SK-N-SH treated with all-trans-retinoic acid at 6 μM for 48 hours (cell line): Measurements from ENCODE around the gene PTPRN2.

Source experiments
- ATAC-seq: fragments of 200-7000 bp; cut with Tn5 transposase; 3 replicates; pipeline ENCODE4 v1.9.1; 2020; ENCODE audit warnings: mild to moderate bottlenecking, moderate library complexity
- ARNTL ChIP-seq: fragments of 450-650 bp; formaldehyde crosslinking; IDR thresholded peaks from 2 replicates; pipeline ENCODE4 v1.5.0; 2020; ENCODE audit warnings: low read depth, mild to moderate bottlenecking, moderate library complexity, borderline replicate concordance
- ISL1 ChIP-seq: fragments of 250-450 bp; sonication (Bioruptor Pico); IDR thresholded peaks from 2 replicates; pipeline ENCODE4 v2.1.2; 2022; ENCODE audit warnings: mild to moderate bottlenecking, moderate library complexity
- OSR1 ChIP-seq: fragments of 250-450 bp; sonication (Bioruptor Pico); IDR thresholded peaks from 2 replicates; pipeline ENCODE4 v1.8.0; 2022; ENCODE audit warnings: moderate library complexity, mild to moderate bottlenecking, inconsistent platforms
- RARB ChIP-seq: fragments of 250-450 bp; sonication (Bioruptor Pico); IDR thresholded peaks from 2 replicates; pipeline ENCODE4 v1.8.0; 2021; ENCODE audit warnings: mild to moderate bottlenecking, moderate library complexity
- SNAI2 ChIP-seq: fragments of 250-450 bp; sonication (Bioruptor Pico); IDR thresholded peaks from 2 replicates; pipeline ENCODE4 v1.5.0; 2020; ENCODE audit warnings: mild to moderate bottlenecking, moderate library complexity
- TCF4 ChIP-seq: fragments of 250-450 bp; sonication (Bioruptor Pico); IDR thresholded peaks from 2 replicates; pipeline ENCODE4 v1.8.0; 2021; ENCODE audit warnings: mild to moderate bottlenecking, moderate library complexity, borderline replicate concordance
- TOX ChIP-seq: fragments of 250-450 bp; sonication (Bioruptor Pico); IDR thresholded peaks from 2 replicates; pipeline ENCODE4 v1.8.0; 2021; ENCODE audit warnings: mild to moderate bottlenecking, moderate library complexity, borderline replicate concordance
- ZC3H10 ChIP-seq: fragments of 250-450 bp; sonication (Bioruptor Pico); IDR thresholded peaks from 2 replicates; pipeline ENCODE4 v1.5.1; 2021; ENCODE audit warnings: mild to moderate bottlenecking, moderate library complexity
- ZFP3 ChIP-seq: fragments of 250-450 bp; sonication (Bioruptor Pico); IDR thresholded peaks from 2 replicates; pipeline ENCODE4 v1.5.0; 2020; ENCODE audit warnings: mild to moderate bottlenecking, moderate library complexity
- ZFP30 ChIP-seq: fragments of 450-650 bp; formaldehyde crosslinking; IDR thresholded peaks from 2 replicates; pipeline ENCODE4 v1.5.0; 2022; ENCODE audit warnings: mild to moderate bottlenecking, moderate library complexity
- ZNF565 ChIP-seq: fragments of 450-650 bp; formaldehyde crosslinking; conservative IDR thresholded peaks from 2 replicates; pipeline ENCODE4 v1.5.0; 2020; ENCODE audit warnings: low read depth, mild to moderate bottlenecking, moderate library complexity
- ZNF8 ChIP-seq: fragments of 450-650 bp; formaldehyde crosslinking; IDR thresholded peaks from 2 replicates; pipeline ENCODE4 v1.5.0; 2020; ENCODE audit warnings: mild to moderate bottlenecking, moderate library complexity
- TF ChIP-seq, protein P1 (sequence below): fragments of 250-450 bp; sonication (Bioruptor Pico); IDR thresholded peaks from 2 replicates; pipeline ENCODE4 v1.5.1; 2020; ENCODE audit warnings: low read depth, mild to moderate bottlenecking, moderate library complexity
- TF ChIP-seq, protein P2 (sequence below): fragments of 250-450 bp; sonication (Bioruptor Pico); IDR thresholded peaks from 2 replicates; pipeline ENCODE4 v1.5.0; 2020; ENCODE audit warnings: mild to moderate bottlenecking, moderate library complexity
- TF ChIP-seq, protein P3 (sequence below): fragments of 250-450 bp; sonication (Bioruptor Pico); IDR thresholded peaks from 2 replicates; pipeline ENCODE4 v1.8.0; 2021; ENCODE audit warnings: low read depth, mild to moderate bottlenecking, moderate library complexity, borderline replicate concordance

Gene PTPRN2

DNA sequence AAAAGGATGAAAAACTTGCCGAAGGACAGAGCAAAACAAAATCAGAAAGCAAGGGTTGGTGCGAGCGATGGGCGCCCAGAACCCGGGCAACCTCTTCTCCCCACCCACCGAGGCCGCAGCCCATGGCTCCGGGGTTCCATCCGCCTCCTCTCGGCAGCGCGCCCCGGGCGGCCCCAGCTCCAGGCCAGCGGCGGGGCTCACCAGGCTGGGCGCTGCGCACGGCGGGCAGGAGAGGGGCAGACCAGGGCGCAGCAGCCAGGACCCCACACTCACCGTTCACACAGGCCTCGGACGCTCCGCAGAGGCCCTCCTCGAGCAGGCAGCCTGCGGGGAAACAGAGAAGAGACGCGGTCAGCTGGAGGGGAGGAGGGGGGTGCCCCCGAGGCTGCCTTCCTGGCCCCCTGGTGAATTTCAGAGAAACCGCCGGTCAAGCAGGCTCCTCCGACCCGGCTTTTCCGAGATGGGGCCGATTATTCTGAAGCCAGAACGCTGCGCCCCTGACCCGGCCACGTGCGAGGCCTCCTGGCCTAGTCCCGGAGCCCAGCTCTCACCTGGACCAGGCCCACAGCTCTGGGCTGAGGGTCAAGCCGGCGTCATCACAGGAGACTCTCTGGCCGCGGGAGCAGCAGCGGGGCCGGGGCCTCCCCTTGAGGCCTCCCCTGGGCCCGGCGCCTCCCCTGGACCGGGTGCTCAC, 98.0 kb downstream of the PTPRN2 start:
- TF ChIP-seq OSR1 (no peak), ZNF565 (CRISPR knock-in tag) (no peak), TOX (no peak), SNAI2 (CRISPR knock-in tag) (no peak), ARNTL (CRISPR knock-in tag) (no peak), ZC3H10 (CRISPR knock-in tag) (no peak)
- TF ChIP-seq, protein P1, sequence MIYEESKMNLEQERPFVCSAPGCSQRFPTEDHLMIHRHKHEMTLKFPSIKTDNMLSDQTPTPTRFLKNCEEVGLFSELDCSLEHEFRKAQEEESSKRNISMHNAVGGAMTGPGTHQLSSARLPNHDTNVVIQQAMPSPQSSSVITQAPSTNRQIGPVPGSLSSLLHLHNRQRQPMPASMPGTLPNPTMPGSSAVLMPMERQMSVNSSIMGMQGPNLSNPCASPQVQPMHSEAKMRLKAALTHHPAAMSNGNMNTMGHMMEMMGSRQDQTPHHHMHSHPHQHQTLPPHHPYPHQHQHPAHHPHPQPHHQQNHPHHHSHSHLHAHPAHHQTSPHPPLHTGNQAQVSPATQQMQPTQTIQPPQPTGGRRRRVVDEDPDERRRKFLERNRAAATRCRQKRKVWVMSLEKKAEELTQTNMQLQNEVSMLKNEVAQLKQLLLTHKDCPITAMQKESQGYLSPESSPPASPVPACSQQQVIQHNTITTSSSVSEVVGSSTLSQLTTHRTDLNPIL (CRISPR knock-in tag), result no peak
- no peak for ATAC-seq

DNA sequence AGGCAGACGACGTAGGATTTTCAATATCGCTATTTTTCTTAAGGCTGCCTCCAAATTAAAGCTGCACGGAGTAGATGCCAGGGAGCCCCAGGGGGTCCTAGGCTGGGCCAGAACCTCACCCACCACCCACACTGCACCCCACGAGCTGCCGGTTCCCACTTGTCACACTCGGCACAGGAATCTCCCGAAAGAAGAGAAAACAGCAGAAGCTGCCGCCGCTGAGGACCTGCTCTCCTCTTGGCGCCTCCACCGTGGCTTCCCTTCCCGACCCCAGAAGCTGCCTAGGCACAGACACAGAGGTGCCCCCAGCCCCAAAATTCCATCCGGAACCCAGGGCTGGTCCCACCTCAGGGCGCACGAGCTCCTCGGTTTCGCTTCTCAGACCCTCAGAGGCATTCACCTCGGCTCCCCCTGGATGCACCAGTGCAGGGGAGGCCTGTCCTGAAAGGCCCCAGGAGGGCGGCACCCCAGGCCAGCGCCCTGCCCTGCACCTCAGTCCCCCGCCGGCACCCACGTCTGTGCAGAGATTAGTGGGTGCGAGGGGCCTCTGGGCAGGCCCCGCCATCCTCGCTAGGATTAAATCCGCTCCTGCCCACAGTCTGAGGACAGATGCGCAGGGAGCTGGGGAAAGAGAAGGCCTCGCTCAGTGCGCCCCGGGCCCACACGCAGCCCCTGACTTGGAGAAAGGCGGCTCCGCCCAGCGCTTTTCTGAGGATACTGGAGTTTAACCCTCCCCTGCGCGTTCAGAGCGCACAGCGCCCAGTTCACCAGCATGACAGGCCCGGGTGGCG, 99.2 kb downstream of the PTPRN2 start:
- TF ChIP-seq ISL1, result no peak
- no peak for TF ChIP-seq ZFP30 (CRISPR knock-in tag)
- TF ChIP-seq TOX, result no peak
- TF ChIP-seq, protein P2, sequence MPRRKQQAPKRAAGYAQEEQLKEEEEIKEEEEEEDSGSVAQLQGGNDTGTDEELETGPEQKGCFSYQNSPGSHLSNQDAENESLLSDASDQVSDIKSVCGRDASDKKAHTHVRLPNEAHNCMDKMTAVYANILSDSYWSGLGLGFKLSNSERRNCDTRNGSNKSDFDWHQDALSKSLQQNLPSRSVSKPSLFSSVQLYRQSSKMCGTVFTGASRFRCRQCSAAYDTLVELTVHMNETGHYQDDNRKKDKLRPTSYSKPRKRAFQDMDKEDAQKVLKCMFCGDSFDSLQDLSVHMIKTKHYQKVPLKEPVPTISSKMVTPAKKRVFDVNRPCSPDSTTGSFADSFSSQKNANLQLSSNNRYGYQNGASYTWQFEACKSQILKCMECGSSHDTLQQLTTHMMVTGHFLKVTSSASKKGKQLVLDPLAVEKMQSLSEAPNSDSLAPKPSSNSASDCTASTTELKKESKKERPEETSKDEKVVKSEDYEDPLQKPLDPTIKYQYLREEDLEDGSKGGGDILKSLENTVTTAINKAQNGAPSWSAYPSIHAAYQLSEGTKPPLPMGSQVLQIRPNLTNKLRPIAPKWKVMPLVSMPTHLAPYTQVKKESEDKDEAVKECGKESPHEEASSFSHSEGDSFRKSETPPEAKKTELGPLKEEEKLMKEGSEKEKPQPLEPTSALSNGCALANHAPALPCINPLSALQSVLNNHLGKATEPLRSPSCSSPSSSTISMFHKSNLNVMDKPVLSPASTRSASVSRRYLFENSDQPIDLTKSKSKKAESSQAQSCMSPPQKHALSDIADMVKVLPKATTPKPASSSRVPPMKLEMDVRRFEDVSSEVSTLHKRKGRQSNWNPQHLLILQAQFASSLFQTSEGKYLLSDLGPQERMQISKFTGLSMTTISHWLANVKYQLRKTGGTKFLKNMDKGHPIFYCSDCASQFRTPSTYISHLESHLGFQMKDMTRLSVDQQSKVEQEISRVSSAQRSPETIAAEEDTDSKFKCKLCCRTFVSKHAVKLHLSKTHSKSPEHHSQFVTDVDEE (CRISPR knock-in tag), result no peak
- TF ChIP-seq ARNTL (CRISPR knock-in tag), result no peak
- no peak for TF ChIP-seq ZNF8 (CRISPR knock-in tag)
- TF ChIP-seq, protein P1 (CRISPR knock-in tag), result no peak
- TF ChIP-seq, protein P3, sequence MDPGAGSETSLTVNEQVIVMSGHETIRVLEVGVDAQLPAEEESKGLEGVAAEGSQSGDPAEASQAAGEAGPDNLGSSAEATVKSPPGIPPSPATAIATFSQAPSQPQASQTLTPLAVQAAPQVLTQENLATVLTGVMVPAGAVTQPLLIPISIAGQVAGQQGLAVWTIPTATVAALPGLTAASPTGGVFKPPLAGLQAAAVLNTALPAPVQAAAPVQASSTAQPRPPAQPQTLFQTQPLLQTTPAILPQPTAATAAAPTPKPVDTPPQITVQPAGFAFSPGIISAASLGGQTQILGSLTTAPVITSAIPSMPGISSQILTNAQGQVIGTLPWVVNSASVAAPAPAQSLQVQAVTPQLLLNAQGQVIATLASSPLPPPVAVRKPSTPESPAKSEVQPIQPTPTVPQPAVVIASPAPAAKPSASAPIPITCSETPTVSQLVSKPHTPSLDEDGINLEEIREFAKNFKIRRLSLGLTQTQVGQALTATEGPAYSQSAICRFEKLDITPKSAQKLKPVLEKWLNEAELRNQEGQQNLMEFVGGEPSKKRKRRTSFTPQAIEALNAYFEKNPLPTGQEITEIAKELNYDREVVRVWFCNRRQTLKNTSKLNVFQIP (CRISPR knock-in tag), result no peak
- TF ChIP-seq ZFP3 (CRISPR knock-in tag), result no peak
- ATAC-seq, result no peak

DNA sequence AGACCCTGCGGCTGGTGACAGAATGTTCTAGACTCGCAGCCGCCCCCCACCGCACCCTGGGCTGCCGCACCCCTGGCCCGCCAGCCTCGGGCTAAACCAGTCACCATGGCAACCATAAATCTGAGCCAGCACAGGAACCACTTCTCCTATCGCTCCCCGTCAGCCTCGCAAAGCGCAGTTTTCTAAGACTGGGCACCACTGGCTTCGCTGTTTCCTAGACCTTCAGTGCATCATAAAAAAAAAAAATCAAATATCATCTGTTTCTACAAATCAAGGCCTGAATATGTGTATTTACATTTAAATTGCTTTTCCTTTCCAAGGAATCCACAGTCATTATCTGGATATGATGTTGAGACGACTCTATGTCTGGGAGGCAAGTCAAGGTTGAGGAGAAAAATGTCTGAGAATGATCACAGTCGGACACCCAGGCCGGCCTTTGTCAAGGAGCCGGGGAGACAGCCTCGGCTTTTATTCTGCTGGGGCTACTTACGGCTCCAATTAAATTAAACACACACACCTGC, 99.9 kb downstream of the PTPRN2 start:
- no peak for ATAC-seq
- TF ChIP-seq, protein P2 (CRISPR knock-in tag), result no peak
- no peak for TF ChIP-seq ZNF565 (CRISPR knock-in tag)
- no peak for TF ChIP-seq RARB (CRISPR knock-in tag)
- TF ChIP-seq ZFP30 (CRISPR knock-in tag), result no peak
- TF ChIP-seq, protein P1 (CRISPR knock-in tag), result no peak
- no peak for TF ChIP-seq TCF4 (CRISPR knock-in tag)
- TF ChIP-seq, all 23 proteins: peak for 0
